ENCODE data around the gene ERVH48-1.
"Not testable (repeated sequence)": the region's sequence is repeated elsewhere in the genome, so short reads cannot be mapped to it uniquely, and the experiment has no call there.

The ERVH48-1 gene

GRCh38 chr21:42933137-42933970, 7.9 kb upstream of the ERVH48-1 start:
- H3K9me3 ChIP-seq (ENCODE audit: control insufficient read depth, insufficient read depth, low read depth, low read length); POLR2A ChIA-PET; CTCF ChIA-PET; H3K4me3 ChIP-seq (ENCODE audit: low read depth, low read length); H3K4me1 ChIP-seq (ENCODE audit: control insufficient read depth, insufficient read depth, low read length); H3K27ac ChIP-seq (ENCODE audit: extremely low read depth, low read depth, low read length); H3K36me3 ChIP-seq (ENCODE audit: control insufficient read depth in 2 of 2, insufficient read depth in 1 of 2, low read length in 2 of 2): not testable (repeated sequence)
- TF ChIP-seq ZNF449 (tag by site-specific recombination; IDR thresholded peaks at IDR 0.05), result peak; percentile 98

- H3K36me3 ChIP-seq (ENCODE audit: control insufficient read depth in 2 of 2, insufficient read depth in 1 of 2, low read length in 2 of 2); H3K27ac ChIP-seq (ENCODE audit: extremely low read depth, low read depth, low read length); POLR2A ChIA-PET; CTCF ChIA-PET; H3K4me3 ChIP-seq (ENCODE audit: low read depth, low read length); H3K9me3 ChIP-seq (ENCODE audit: control insufficient read depth, insufficient read depth, low read depth, low read length); H3K4me1 ChIP-seq (ENCODE audit: control insufficient read depth, insufficient read depth, low read length): not testable (repeated sequence)
These were observed 7.1 kb upstream of the ERVH48-1 start for GRCh38 chr21:42932378-42933136.

- H3K36me3 ChIP-seq (ENCODE audit: control insufficient read depth in 2 of 2, insufficient read depth in 1 of 2, low read length in 2 of 2), result no peaks in the 10 kb centered on the region
- POLR2A ChIA-PET, result no interaction called here
- TF ChIP-seq OSR2 (tag by site-specific recombination; IDR thresholded peaks at IDR 0.05), result no peak
- TF ChIP-seq ZIC2 (tag by site-specific recombination; IDR thresholded peaks at IDR 0.05), result peak; percentile 83
- H3K9me3 ChIP-seq (ENCODE audit: control insufficient read depth, insufficient read depth, low read depth, low read length), result no peaks in the 10 kb centered on the region
- no peaks in the 10 kb centered on the region for H3K4me1 ChIP-seq (ENCODE audit: control insufficient read depth, insufficient read depth, low read length)
- CTCF ChIA-PET, result interaction anchor here (0.7 kb wide), 1 partner anchor 258 kb away, joined by 3 read pairs; no protein-coding TSS in a partner anchor
- H3K27ac ChIP-seq (ENCODE audit: extremely low read depth, low read depth, low read length), result no peak overlapping the region
- H3K4me3 ChIP-seq (ENCODE audit: low read depth, low read length), result no peak overlapping the region
These were observed 6.3 kb upstream of the ERVH48-1 start for GRCh38 chr21:42931560-42932235.

GRCh38 chr21:42929969-42930368, 4.5 kb upstream of the ERVH48-1 start:
- CTCF ChIA-PET, result no interaction called here
- POLR2A ChIA-PET, result no interaction called here

GRCh38 chr21:42927474-42928200, 2.2 kb upstream of the ERVH48-1 start:
- H3K27ac ChIP-seq (ENCODE audit: extremely low read depth, low read depth, low read length); CTCF ChIA-PET; H3K4me3 ChIP-seq (ENCODE audit: low read depth, low read length); H3K4me1 ChIP-seq (ENCODE audit: control insufficient read depth, insufficient read depth, low read length); POLR2A ChIA-PET; H3K36me3 ChIP-seq (ENCODE audit: control insufficient read depth in 2 of 2, insufficient read depth in 1 of 2, low read length in 2 of 2); H3K9me3 ChIP-seq (ENCODE audit: control insufficient read depth, insufficient read depth, low read depth, low read length): not testable (repeated sequence)

More at GRCh38 chr21:42929969-42930368, 4.5 kb upstream of the ERVH48-1 start:
- Histone ChIP-seq H3K36me3 (ENCODE audit: control insufficient read depth in 2 of 2, insufficient read depth in 1 of 2, low read length in 2 of 2) (no peaks in the 10 kb centered on the region), H3K4me1 (ENCODE audit: control insufficient read depth, insufficient read depth, low read length) (no peaks in the 10 kb centered on the region), H3K27ac (ENCODE audit: extremely low read depth, low read depth, low read length) (no peak overlapping the region), H3K4me3 (ENCODE audit: low read depth, low read length) (no peak overlapping the region), H3K9me3 (ENCODE audit: control insufficient read depth, insufficient read depth, low read depth, low read length) (no peaks in the 10 kb centered on the region)
- TF ChIP-seq ZNF777 (tag by site-specific recombination; IDR thresholded peaks at IDR 0.05; ENCODE audit: borderline replicate concordance) (no peak), ZNF18 (tag by site-specific recombination; IDR thresholded peaks at IDR 0.05) (0 out of 2 replicates have a peak, but pooled peaks have one; percentile 39), ZIC2 (tag by site-specific recombination; IDR thresholded peaks at IDR 0.05) (peak; percentile 43; the same call in 1 of the 2 replicates)

Measured in HEK293 (cell line).